NCI-H2227 treated with DMSO at 0.1 percent for 48 hours (cell line): ENCODE results near the gene NUMBL.
A peak's percentile ranks its signal among the peaks of the same experiment; 100 is the strongest.
"Not testable (repeated sequence)": the region's sequence is repeated elsewhere in the genome, so short reads cannot be mapped to it uniquely, and the experiment has no call there.

ENCODE experiments used
- DNase-seq: peaks from one replicate; lab custom pipeline; 2025; lab: John Stamatoyannopoulos, UW

NUMBL gene

DNA sequence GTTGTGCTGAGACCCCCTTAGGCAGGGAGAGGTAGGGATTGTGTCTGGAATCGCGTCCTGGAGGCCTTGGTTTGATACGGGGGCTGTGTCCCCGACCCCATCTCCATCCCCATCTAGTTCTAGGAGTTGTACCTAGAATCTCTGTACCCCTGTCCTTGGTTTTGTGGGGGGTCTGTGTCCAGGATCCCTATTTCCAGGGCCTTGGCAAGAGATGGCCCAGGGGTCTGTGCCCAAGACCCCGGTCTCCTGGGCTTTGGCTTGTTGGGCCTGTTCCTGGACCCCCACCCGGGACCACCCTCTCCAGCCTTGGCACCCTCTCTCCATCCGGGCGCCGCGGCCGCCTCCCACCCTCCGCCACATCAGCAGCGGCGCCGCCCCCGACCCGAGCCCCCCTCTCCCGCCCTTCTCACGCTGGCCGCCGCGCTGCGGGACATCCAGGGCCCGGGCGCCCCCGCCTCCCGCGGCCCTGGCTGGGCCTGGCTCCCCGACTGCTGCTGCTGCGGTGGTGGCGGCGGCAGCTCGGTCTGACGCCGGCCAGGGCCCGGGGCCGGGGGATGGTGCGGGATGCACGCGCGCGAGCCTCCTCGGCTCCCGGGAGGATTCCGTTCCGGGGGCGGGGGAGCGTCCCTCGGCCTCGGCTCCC is at the start of gene NUMBL:
NUMBL (minus strand) TSS at position 602 of the 643 bp plus-strand sequence; CDS start at position 434, 168 bp downstream.
- DNase-seq = no peak

DNA sequence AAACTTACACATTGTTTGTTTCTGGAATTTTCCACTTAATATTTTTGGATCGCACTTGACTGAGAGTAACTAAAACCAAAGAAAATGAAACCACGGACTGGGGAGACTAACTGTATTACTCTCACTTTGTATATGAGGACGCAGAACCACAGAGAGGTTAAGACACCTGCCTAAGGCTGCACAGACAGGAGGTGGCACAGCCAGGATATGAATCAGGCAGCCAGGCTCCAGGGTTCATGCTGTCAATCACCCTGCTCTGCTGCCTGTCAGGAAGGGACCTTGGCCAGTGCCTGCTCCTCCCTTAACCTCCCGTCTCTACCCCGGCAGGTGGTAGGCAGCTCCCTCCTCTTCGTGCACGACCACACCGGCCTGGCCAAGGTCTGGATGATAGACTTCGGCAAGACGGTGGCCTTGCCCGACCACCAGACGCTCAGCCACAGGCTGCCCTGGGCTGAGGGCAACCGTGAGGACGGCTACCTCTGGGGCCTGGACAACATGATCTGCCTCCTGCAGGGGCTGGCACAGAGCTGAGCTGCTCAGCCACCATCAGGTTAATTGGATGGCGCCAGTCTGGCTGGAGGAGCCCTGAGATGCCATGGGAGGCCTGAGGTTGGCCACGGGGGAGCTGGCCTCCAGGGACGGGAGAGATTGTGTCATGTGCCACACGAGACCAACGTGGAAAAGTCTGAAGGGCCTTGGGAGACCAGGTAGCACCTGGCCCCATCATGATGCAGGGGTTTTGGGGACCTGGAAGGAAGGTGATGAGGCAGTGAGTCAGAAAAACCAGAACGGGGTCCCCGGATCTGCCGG is 48.8 kb upstream of the NUMBL start:
- DNase-seq = no peak

DNA sequence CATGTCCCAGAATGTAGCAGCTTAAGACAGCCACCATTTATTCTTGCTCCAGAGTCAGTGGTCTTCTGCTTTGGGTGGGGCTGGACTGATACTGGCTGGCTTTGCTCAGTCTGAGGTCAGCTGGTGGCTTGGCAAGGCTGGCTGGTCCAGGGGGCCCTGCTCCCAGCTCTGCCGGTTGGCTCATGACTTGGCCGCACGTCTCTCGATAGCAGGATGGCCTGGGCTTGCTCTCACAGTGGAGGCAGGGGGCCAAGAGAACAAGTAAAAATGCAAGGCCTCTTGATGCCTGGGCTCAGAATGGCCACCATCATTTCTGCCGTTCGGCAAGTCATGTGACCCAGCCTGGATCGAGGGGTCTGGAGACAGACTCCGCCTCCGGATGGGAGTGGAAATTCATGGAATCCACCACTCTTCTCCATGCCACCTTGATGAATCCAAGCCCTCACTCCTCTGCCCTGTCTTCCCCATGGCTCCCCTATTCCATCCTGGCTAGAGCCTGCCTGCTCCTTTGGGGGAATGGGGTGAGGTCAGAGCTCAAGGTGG is 46.7 kb upstream of the NUMBL start:
- no peak for DNase-seq

DNA sequence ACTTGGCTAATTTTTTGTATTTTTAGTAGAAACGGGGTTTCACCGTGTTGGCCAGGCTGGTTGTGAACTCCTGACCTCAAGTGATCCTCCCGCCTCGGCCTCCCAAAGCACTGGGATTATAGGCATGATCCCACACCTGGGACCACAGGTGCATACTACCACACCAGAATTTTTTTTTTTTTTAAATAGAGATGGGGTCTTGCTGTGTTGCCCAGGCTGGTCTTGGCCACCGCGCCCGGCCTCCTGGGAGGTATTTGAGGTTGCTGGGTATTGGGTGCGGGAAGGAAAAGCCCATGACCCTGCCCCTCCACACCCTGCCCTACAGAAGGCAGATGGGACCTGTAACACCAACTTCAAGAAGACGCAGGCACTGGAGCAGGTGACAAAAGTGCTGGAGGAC is 46.2 kb upstream of the NUMBL start:
- no peak for DNase-seq

DNA sequence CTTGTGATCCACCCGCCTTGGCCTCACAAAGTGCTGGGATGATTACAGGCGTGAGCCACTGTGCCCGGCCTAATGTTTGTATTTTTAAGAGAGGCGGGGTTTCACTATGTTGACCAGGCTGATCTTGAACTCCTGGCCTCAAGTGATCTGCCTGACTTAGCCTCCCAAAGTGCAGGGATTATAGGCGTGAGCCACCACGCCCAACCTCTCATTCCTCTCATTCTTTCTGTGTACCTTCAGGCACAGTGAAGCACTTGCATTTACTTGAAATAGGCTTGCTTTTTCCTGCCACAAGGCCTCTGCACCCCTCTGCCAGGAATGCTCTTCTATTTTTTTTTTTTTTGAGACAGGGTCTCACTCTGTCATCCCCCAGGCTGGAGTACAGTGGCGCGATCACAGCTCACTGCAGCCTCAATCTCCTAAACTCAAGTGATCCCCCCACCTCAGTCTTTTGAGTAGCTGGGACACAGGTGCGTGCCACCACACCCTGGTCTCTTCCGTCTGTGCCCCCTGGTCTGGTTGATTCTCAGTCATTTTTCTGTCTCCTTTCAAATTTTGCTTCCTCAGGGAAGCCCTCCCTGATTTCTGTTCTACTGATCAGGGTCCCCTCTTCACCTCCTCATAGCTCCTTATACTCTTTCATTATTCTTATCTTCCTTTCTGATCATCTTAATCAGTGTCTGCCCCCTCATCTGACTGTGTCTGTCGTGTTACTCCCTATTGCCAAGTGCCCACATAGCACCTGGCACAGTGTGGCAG is 44.7 kb upstream of the NUMBL start:
- DNase-seq = no peak

DNA sequence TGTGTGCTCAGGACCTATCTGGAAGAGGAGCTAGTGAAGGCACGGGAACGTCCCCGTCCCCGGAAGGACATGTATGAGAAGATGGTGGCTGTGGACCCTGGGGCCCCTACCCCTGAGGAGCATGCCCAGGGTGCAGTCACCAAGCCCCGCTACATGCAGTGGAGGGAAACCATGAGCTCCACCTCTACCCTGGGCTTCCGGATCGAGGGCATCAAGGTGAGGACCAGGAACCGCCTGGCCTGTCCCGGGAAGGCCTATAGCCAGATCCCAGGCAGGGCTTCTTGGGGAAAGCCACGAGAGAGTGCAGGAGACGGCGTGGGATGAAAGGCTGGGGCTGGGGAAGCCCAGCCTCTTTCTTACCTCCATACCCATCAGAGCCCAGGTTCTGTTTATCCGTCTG is 42.7 kb upstream of the NUMBL start:
- DNase-seq = no peak

DNA sequence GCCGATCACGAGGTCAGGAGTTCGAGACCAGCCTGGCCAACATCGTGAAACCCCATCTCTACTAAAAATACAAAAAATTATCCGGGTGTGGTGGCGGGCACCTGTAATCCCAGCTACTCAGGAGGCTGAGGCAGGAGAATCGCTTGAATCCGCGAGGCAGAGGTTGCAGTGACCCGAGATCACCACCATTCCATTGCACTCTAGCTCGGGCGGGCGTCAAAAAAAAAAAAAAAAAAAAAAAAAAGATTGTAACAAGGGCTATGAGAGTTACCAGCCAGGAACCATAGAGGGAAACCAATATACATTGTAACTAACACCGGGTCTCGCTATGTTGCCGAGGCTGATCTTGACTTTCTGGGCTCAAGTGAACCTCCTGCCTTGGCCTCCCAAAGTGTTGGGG is 41.9 kb upstream of the NUMBL start:
- not testable (repeated sequence) for DNase-seq

DNA sequence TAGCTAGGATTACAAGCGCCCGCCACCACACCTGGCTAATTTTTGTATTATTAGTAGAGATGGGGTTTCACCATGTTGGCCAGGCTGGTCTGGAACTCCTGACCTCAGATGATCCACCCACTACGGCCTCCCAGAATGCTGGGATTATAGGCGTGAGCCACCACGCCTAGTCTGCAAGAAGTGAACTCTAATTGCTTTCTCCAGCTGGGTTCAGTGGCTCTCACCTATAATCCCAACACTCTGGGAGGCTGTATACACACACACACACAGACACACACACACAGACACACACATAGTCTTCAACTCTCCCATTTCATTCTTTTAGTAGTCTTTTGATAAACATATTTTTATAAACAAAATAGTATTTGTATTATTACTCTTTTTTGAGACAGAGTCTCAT is 39.6 kb upstream of the NUMBL start:
- DNase-seq = not testable (repeated sequence)

DNA sequence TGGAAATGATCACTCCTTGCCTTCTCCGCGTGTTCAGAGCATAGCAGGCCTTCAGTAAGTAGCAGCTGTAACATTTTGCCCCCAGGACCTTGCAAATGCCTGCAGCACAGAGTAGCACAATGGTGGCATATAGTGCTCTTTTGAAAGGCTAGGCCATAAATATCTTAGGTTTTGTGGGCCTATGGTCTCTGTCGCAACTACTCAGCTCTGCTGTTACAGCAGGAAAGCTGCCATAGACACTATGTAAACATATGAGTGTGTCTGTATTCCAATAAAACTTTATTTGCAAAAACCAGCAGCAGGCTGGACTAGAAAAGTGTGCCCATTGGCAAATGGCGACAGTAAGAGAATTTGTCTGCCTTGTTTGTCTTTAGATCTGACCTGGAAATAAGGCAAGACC is 35.8 kb upstream of the NUMBL start:
- no peak for DNase-seq

DNA sequence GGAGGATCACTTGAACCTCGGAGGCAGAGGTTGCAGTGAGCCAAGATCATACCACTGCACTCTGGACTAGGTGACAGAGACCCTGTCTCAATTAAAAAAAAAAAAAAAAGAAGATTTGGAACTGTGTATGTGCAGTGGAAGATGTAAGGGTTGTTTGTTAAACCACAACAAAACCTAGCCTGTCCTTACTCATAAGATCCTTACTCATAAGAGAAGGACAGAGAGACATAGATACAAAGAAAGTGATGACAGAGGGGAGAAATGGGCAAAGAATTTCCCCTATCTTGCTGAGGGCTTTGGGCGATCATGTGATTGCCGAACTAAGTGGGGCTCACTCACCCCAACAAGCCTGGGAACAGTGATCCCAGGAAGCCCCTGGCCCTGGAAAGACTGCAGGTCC is 34.4 kb upstream of the NUMBL start:
- no peak for DNase-seq

DNA sequence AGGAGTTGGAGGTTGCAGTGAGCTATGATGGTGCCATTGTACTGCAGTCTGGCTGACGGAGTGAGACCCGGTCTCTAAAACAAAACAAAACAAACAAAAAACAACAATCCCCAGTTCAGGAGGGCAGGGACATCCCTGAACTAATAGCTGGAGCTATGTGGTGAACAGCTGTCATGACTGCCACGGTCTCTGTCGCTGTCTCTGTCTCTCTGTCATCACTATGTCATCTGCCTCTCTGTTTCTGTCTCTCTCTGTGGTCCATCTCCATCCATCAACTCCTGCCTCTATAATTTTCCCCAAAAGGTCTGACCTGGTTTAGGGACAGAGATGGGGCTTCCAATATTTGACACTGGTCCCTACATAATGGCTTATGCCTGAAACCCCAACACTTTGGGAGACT is 33.9 kb upstream of the NUMBL start:
- no peak for DNase-seq

DNA sequence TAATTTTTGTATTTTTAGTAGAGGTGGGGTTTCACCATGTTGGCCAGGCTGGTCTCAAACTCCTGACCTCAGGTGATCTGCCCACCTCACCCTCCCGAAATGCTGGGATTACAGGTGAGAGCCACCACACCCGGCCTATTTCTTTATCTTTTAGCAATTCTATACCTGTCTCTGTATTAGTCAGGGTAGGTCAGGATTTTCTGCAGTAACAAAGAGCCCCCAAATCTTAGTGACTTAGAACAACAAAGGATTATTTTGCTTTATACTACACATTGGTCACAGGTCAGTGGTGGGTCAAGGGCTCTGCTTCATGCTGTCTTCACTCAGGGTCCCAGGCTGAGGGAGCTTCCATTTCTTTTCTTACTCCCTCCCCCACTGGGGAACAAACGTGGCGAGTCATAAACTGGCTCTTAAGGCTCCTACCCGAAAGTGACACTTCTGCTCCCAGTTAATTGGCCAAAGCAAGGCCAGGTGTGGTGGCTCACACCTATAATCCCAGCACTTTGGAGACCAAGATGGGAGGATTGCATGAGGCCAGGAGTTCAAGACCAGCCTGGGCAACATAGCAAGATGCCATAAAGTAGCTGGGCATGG is 33.3 kb upstream of the NUMBL start:
- no peak for DNase-seq

DNA sequence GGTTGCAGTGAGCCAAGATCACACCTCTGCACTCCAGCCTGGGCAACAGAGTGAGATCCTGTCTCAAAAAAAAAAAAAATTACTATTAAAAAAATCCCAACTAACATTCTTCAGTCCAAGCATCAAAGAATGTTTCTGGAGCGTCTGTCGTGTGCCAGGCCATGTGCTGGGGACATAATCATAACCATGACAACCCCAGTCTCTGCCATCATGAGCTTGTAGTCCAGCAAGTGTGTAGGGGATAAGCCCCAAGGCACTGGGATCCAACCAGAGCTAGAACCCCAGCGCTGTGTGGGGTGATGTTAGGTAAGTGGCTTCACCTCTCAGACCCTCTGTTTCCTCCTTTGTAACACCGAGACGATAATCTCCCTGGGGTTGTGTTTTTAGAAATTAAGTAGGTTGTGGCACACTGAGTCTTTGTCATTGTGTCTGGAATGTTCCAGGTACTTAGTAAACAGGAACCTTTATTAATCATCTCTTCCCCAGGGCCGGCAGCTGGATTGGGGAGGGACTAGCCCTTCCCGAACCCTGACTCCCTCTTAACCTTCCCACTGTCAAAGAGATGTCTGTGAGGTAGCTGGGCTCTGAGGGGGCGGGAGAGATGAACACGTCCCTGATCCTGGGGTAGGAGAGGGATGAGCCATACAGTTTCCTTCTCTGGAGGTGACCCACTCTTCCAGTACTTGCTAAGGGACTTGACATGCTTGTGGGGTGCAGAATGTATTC is 31.6 kb upstream of the NUMBL start:
- no peak for DNase-seq

DNA sequence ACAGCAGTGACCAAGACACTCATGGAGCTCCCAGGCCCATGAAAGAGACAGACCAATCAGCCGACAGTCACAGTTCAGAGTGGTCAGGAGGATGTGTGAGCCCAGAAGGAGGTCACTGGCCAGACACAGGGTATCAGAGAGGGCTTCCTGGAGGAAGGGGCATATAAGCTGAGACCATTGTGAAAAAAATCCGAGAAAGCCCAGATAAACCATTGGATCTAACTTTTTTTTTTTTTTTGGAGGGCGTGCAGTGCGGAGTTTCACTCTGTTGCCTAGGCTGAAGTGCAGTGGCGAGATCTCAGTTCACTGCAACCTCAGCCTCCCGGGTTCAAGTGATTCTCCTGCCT is 30.7 kb upstream of the NUMBL start:
- no peak for DNase-seq

DNA sequence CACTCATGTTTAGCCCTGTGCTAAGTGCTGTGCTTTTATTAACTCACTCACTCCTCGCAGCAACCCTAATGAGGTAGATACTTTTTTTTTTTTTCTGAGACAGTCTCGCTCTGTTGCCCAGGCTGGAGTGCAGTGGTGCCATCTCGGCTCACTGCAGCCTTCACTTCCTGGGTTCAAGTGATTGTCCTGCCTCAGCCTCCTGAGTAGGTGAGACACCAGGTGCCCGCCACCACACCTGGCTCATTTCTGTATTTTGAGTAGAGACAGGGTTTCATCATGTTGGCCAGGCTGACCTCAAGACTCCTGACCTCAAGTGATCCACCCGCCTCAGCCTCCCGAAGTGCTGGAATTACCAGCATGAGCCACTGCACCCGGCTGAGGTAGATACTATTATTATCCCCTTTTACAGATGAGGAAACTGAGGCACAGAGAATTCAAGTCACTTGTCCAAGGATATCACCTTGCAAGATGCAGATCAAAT is 29.0 kb upstream of the NUMBL start:
- no peak for DNase-seq

DNA sequence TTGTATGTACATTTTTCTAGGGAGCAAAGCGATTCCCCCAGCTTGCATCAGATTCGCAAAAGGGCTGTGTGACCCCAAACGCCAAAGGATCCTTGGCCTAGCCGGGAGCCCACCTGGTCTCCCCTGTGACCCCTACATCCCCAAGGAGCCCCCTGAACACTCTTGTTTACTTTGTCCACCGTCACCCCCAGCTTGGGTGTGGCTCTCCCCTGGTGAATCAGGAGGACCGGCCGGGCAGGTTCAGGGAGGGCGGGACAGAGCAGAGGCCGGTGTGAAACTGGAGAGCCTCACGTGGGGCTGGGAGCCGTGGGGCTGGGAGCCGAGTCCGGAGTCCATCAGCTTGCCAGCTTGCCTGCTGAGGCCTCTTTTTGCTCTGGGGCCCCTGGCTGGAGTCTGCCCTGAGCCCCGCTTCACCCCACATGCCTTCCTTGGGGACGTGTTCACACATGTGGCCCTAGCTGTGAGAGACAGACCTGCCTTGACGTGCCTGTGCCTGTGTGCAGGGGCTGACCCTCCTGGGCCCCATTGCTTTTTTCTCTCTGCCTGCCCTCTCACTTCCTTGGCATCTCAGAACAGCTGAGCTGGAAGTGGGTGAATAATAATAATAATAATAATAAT is 28.4 kb upstream of the NUMBL start:
- no peak for DNase-seq

DNA sequence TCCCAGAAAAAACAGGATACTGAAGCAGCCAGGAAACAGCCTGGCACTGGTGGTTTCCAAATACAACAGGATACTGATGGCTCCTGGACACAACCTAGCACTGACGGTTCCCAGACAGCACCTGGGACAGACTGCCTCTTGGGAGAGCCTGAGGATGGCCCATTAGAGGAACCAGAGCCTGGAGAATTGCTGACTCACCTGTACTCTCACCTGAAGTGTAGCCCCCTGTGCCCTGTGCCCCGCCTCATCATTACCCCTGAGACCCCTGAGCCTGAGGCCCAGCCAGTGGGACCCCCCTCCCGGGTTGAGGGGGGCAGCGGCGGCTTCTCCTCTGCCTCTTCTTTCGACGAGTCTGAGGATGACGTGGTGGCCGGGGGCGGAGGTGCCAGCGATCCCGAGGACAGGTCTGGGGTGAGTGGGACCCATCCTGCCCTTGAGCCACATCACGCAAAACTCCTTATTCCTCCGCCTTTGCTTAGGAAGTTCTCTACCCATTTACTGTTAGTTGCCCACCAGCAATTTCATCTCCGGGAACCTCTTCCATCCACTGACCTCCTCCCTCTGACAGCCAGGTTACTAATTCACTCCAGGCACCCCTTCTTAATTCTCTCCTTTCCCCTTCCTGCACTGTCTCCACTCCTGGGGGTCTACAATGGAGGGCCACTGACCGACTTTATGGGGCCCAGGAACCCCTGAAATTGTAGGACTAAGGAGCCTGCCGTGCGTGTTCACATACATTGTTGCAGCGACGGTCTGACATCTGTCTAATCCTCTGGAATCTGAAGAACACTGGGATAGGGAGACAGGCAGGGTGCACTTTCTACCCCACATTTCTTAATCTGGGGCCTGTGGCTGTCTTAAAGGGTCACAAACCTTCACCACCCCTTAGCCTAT is 27.7 kb upstream of the NUMBL start:
- no peak for DNase-seq

DNA sequence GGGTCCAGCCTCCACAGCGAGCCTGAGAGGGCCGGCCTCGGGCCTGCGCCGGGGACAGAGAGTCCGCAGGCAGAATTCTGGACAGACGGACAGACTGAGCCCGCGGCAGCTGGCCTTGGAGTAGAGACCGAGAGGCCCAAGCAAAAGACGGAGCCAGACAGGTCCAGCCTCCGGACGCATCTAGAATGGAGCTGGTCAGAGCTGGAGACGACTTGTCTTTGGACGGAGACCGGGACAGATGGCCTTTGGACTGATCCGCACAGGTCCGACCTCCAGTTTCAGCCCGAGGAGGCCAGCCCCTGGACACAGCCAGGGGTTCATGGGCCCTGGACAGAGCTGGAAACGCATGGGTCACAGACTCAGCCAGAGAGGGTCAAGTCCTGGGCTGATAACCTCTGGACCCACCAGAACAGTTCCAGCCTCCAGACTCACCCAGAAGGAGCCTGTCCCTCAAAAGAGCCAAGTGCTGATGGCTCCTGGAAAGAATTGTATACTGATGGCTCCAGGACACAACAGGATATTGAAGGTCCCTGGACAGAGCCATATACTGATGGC is 27.0 kb upstream of the NUMBL start:
- no peak for DNase-seq

DNA sequence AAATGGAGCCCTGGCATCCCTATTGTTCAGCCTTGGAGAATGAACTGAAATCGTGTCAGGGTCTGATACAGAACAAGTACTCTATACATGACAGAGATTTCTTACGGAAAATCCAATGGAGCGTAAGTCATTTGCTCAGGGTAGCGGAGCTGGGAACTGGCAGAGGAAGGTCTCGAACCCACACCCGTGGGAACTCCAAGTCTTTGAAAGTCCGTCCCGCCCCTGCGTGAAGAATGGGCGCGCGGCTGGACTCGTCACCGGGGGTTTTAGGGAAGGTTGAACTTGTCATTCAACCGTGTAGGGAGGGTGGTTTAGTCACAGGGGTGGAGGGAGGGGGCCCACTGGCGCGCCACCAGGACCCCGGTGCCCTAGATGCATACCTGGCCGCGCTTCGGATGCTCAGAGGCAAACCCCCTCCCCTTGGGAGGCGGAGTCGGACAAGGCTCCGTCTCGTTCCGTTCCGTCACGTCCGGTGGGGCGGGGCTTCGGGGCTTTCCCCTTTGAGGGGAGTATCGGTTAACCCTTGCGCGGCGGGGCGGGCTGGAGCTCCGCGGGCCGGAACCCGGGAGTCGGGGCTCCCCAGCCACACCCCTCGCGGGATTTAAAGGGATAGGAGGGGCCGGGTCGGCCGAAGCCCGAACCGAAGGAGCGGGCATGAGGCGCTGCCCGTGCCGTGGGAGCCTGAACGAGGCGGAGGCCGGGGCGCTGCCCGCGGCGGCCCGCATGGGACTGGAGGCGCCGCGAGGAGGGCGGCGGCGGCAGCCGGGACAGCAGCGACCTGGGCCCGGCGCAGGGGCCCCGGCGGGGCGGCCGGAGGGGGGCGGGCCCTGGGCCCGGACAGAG is 26.3 kb upstream of the NUMBL start, which contains the start of the genes COQ8B and ITPKC:
COQ8B (minus strand) TSS at position 405 of the 843 bp plus-strand sequence. CDS start 2,254 bp downstream, outside the sequence.
ITPKC (plus strand) TSS at position 631 of the 843 bp plus-strand sequence; CDS start at position 655, 24 bp downstream.
- peak; percentile 99 for DNase-seq
